NB4 (cell line): Measurements from ENCODE around the gene SAA4.

Experiments used
- CTCF ChIP-seq: IDR thresholded peaks from one replicate; pipeline ENCODE4 v1.5.1; 2012; ENCODE audit warnings: low read depth, low read length
- MAX ChIP-seq: IDR thresholded peaks from 2 replicates; pipeline ENCODE4 v1.6.1; 2011; ENCODE audit warnings: low read depth, low read length
- POLR2A ChIP-seq: IDR thresholded peaks from 2 replicates; pipeline ENCODE4 v1.6.1; 2011; ENCODE audit warnings: mild to moderate bottlenecking; ENCODE audit not compliant: insufficient read length; ENCODE audit errors: extremely low read depth

GRCh38 chr11:18236664-18237356, at the start of gene SAA4:
- TF ChIP-seq CTCF, result no peak
- TF ChIP-seq POLR2A, result no peak
- TF ChIP-seq MAX, result no peak
